Ovary (tissue), 9 donors: ENCODE results near the gene NF1. TPM values are rescaled to one million over a fixed set of nuclear protein-coding genes. Genes with fewer than 3 reads are reported as not detected.

Source experiments
- DNase-seq, 5 donors: peaks; one replicate each; pipeline ENCODE4 v3.0.0-alpha.2; 2019 to 2020
- H3K27ac ChIP-seq, 2 donors: fragments of 200-600 bp; one replicate each; pipeline versions ENCODE4 v1.5.1 to v1.8.0; 2019 to 2022
- H3K27me3 ChIP-seq: fragments of 200-600 bp; one replicate; pipeline ENCODE4 v1.8.0; 2022
- H3K36me3 ChIP-seq: fragments of 200-600 bp; sonication (generic); one replicate; pipeline ENCODE4 v1.5.1; 2019
- H3K4me1 ChIP-seq: one replicate; pipeline ENCODE4 v1.8.1; 2013; ENCODE audit warnings: mild to moderate bottlenecking, moderate library complexity; ENCODE audit not compliant: insufficient read depth
- H3K4me3 ChIP-seq: fragments of 200-600 bp; sonication (generic); one replicate; pipeline ENCODE4 v1.5.1; 2017
- H3K9me3 ChIP-seq, 2 donors: fragments of 200-600 bp in 1 of 2; sonication (generic) in 1 of 2; one replicate each; pipeline versions ENCODE4 v1.5.1 to v1.8.1; 2013 to 2019; ENCODE audit warnings: mild to moderate bottlenecking in 1 of 2, moderate library complexity in 1 of 2
- EP300 ChIP-seq: sonication (generic); formaldehyde crosslinking; IDR thresholded peaks from one replicate; pipeline ENCODE4 v1.6.1; 2017; ENCODE audit warnings: antibody characterized with exemption
- POLR2A ChIP-seq: fragments of 450-650 bp; IDR thresholded peaks from one replicate; pipeline ENCODE4 v1.6.1; 2017; ENCODE audit warnings: antibody characterized with exemption, mild to moderate bottlenecking, moderate library complexity
- WGBS, 3 donors: extraction: QIAGEN DNeasy Blood & Tissue Kit in 1 of 3; methylation state at CpG; one replicate each; pipeline versions ENCODE4 v1.1.5 to v1.1.7; 2013 to 2017; 5-methylcytosine and 5-hydroxymethylcytosine counted together
- intact Hi-C, 4 donors: fragments of 100-400 bp; cut with DNase I; formaldehyde crosslinking; loops; one replicate each; pipeline versions ENCODE4 v1.11.0 to v1.15.1; 2022 to 2023
- polyA plus RNA-seq, 2 donors: library from polyadenylated mRNA; stranded (reverse); fragments of 200-250 nt in 1 of 2; fragments of 350-450 nt in 1 of 2; fragmentation: Illumina TruSeq in 1 of 2; extraction: RNeasy Lipid Tissue Mini Kit (QIAGEN cat#74804) in 1 of 2; gene quantifications; one replicate each; pipeline ENCODE4 v1.2.3, GENCODE V29; 2013 to 2014
- total RNA-seq, 7 donors: library from RNA; depleted of rRNA in 2 of 7; stranded (reverse); fragments of >200 nt in 2 of 7; fragmentation: NEBNext Ultra II Directional in 3 of 7; extraction: Animal tissue kit (Norgen Biotek cat#: 25700) in 3 of 7; gene quantifications; one replicate each; pipeline versions ENCODE4 v1.1.0 to v1.2.4, GENCODE V29; 2016 to 2023
- TF ChIP-seq, protein P1 (sequence below), 3 donors: fragments of 450-650 bp in 2 of 3; fragments of 200-600 bp in 1 of 3; IDR thresholded peaks; one replicate each; pipeline versions ENCODE4 v1.5.1 to v1.8.0; 2016 to 2022; ENCODE audit warnings: antibody characterized with exemption in 3 of 3, mild to moderate bottlenecking in 1 of 3
- donor health status: DM: no; HTN: no; CAD: no; lungs with moderate emphysema.
- donor health status: DM: no; HTN: no; CAD: no.
- donor health status: Bipolar disorder and iron deficiency.
- donor health status: DM: yes; HTN: yes; CAD: no.
- donor health status: DM: no; HTN: no; CAD: no.
- donor health status: DM: yes; HTN: yes; CAD: no.

The NF1 gene
- total and polyA plus RNA-seq, 9 donors = 11.1 to 62.0 (median 57.0) TPM

DNA sequence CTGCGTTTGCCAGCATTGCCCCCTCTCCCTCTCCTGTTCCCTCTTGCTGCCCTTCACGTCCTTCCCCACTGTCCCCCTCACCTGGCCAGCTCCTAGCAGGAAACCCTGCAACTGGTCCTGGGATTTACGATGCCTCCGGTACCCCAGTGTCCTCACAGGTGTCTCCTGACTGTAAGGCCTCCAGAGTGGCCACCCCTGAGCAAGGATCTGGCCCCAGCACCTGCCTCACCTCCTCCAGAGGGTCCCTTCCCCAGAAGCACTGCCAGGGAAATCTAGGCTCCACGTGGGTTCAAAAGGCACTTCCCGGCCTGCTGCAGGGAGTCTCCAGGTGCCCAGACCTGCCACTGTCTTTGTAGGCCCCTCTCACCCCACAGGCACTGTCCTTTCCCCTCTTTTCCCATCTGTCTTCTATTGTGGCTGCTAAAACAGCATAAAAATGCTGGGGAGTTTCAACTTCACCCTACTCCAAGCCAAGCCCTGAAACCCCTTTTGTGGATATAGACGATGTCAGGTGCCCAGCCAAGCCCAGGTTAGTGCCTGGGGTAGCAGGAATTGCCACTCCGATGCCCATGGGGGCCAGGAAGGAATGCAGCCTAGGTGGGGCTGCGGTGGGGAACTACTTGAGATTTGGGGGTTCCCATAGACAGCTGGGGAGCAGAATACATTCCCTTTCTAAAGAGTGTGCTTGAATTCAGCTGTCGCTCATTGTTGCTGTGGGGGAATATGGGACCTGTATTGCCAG is 322.4 kb downstream of the NF1 start:
- H3K27ac ChIP-seq = no peak overlapping the region
- no peak overlapping the region for H3K4me3 ChIP-seq
- no peaks in the 10 kb centered on the region for H3K27me3 ChIP-seq
- DNase-seq = no peak
- 82 to 88% (median 88%) methylated on average over 10 of the region's 10 CpGs for WGBS, 3 donors
- TF ChIP-seq, protein P1, sequence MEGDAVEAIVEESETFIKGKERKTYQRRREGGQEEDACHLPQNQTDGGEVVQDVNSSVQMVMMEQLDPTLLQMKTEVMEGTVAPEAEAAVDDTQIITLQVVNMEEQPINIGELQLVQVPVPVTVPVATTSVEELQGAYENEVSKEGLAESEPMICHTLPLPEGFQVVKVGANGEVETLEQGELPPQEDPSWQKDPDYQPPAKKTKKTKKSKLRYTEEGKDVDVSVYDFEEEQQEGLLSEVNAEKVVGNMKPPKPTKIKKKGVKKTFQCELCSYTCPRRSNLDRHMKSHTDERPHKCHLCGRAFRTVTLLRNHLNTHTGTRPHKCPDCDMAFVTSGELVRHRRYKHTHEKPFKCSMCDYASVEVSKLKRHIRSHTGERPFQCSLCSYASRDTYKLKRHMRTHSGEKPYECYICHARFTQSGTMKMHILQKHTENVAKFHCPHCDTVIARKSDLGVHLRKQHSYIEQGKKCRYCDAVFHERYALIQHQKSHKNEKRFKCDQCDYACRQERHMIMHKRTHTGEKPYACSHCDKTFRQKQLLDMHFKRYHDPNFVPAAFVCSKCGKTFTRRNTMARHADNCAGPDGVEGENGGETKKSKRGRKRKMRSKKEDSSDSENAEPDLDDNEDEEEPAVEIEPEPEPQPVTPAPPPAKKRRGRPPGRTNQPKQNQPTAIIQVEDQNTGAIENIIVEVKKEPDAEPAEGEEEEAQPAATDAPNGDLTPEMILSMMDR (IDR thresholded peaks at IDR 0.05) = no peak
- TF ChIP-seq POLR2A (no peak), EP300 (no peak)
- intact Hi-C loops = no loop called here
- H3K36me3 ChIP-seq = no peaks in the 10 kb centered on the region
- H3K9me3 ChIP-seq = peaks cover 0 to 3% of the 10 kb centered on the region in 2 donors
- H3K4me1 ChIP-seq = no peaks in the 10 kb centered on the region

DNA sequence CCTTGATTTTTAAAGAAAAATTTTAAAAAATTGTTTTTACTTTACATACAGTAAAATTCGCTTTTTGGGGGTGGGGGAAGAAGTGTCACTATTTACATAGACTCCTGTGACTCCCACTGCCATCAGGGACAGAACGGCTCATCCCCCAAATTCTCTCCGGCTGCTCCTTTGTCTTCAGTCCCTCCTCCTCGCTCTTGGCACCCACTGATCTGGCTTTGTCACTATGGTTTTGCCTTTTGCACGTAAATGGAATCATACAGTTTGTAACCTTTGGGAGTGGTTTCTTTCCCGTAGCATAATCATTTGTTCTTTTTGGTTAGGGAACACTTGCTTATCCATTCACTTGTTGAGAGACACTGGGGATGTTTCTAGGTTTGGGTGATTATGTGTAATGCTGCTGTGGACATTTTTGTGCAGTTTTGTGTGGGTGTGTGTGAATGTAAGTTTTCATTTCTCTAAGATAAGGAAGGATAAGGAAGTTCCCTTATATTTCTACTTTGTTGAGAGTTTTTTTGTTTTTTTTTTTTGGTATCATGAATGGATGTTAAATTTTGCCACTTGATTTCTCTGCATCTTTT is 324.1 kb downstream of the NF1 start:
- no peak overlapping the region for H3K4me3 ChIP-seq
- H3K4me1 ChIP-seq = no peaks in the 10 kb centered on the region
- H3K27ac ChIP-seq = no peak overlapping the region
- 10 to 34% (median 18%) methylated on average over 6 of the region's 6 CpGs for WGBS, 3 donors
- intact Hi-C loops = no loop called here
- no peak for DNase-seq
- peaks cover 0 to 3% of the 10 kb centered on the region in 2 donors for H3K9me3 ChIP-seq
- TF ChIP-seq EP300 (no peak), POLR2A (no peak)
- TF ChIP-seq, protein P1 (IDR thresholded peaks at IDR 0.05) = no peak
- H3K36me3 ChIP-seq = no peaks in the 10 kb centered on the region
- H3K27me3 ChIP-seq = no peaks in the 10 kb centered on the region

DNA sequence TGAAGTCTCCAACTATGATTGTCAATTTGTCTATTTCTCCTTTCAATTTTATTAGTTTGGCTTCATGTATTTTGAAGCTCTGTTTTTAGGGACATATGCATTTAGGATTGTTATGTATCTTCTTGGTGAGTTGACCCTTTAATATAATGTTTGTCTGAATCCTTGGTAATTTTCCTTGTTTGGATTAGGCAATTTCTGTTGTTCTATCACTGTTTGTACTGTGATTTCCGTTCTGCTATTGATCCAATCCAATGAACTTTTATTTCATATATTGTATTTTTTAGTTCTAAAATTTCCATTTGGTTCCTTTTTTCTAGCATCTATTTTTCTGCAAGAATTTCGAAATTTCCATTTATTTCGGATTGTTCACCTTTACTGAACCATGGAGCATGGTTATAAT is 327.7 kb downstream of the NF1 start:
- no peaks in the 10 kb centered on the region for H3K27me3 ChIP-seq
- peaks cover 8% of the 10 kb centered on the region for H3K4me1 ChIP-seq
- no peaks in the 10 kb centered on the region for H3K36me3 ChIP-seq
- no peak for DNase-seq
- no peak overlapping the region for H3K27ac ChIP-seq
- H3K4me3 ChIP-seq = no peak overlapping the region
- intact Hi-C loops = no loop called here
- TF ChIP-seq, protein P1 (IDR thresholded peaks at IDR 0.05) = no peak
- no peak for TF ChIP-seq EP300
- no peak for TF ChIP-seq POLR2A
- peaks cover 0 to 3% of the 10 kb centered on the region in 2 donors for H3K9me3 ChIP-seq
- 88 to 90% (median 89%) methylated on average over 3 of the region's 3 CpGs for WGBS, 3 donors

DNA sequence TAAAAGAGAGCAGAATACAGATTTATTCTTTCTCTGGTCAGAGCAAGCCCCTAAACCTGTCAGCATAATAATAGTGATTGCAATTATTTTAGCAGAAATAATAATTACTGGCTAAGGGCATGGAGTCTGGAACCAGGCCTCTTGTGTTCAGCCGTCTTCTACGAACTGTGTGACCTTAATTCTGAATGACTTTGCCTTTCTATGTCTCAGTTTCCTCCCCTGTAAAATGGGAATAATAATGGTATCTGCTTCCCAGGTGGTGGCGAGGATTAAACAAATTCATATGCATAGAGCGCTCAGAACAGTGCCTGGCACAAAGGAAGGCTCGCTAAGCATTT is 330.1 kb downstream of the NF1 start:
- Histone ChIP-seq H3K4me3 (no peak overlapping the region), H3K36me3 (no peaks in the 10 kb centered on the region), H3K27ac (no peak overlapping the region), H3K4me1 (peaks cover 8% of the 10 kb centered on the region), H3K27me3 (no peaks in the 10 kb centered on the region), H3K9me3 (peaks cover 0 to 3% of the 10 kb centered on the region in 2 donors)
- intact Hi-C loops = no loop called here
- 26 to 46% (median 30%) methylated on average over 5 of the region's 5 CpGs for WGBS, 3 donors
- no peak for DNase-seq
- no peak for TF ChIP-seq POLR2A
- TF ChIP-seq, protein P1 (IDR thresholded peaks at IDR 0.05) = no peak
- no peak for TF ChIP-seq EP300
